ENCODE measurements around the gene OR51S1. TPM values are rescaled to one million over a fixed set of nuclear protein-coding genes. Genes with fewer than 3 reads are reported as not detected.

The OR51S1 gene
- total RNA-seq, 1 experiment from 2014 or later: not detected

- Histone ChIP-seq H3K4me1 (ENCODE audit: control insufficient read depth, insufficient read depth, low read length) (no peaks in the 10 kb centered on the region), H3K27me3 (ENCODE audit: control insufficient read depth, insufficient read depth, low read length) (no peaks in the 10 kb centered on the region), H3K9me3 (ENCODE audit: control insufficient read depth, insufficient read depth, low read depth, low read length) (no peaks in the 10 kb centered on the region), H3K27ac (ENCODE audit: low read length) (no peak overlapping the region), H3K4me3 (ENCODE audit: low read depth in 2 of 2, low read length in 2 of 2) (no peak overlapping the region), H3K36me3 (ENCODE audit: control insufficient read depth, insufficient read depth, low read length) (no peaks in the 10 kb centered on the region)
- CTCF ChIA-PET: no interaction called here
- TF ChIP-seq CTCF (IDR thresholded peaks at IDR 0.05): no peak
- DNase-seq (ENCODE audit: low read depth, low spot score): no peak
- in situ Hi-C loops (cut with HindIII; ENCODE audit: low pct_unique_long_range_greater_than_20kb, low sequenced_read_pairs) (no loop called here), intact Hi-C loops (cut with micrococcal nuclease; ENCODE audit: unreplicated experiment) (no loop called here)
- POLR2A ChIA-PET: no interaction called here
- no TSS peak for BruUV-seq (replicated peaks)
- no peak for ATAC-seq
Measured at GRCh38 chr11:4881188-4881587, 32.2 kb upstream of the OR51S1 start.

- no peak for DNase-seq (ENCODE audit: low read depth, low spot score)
- CTCF ChIA-PET: no interaction called here
- TF ChIP-seq SIN3A (IDR thresholded peaks at IDR 0.05; ENCODE audit: borderline replicate concordance, insufficient read depth, low read depth, low read length): no peak
- no peak for TF ChIP-seq CTCF (IDR thresholded peaks at IDR 0.05)
- TF ChIP-seq REST (IDR thresholded peaks at IDR 0.05; ENCODE audit: insufficient read depth in 1 of 2, low read depth in 2 of 2, low read length in 1 of 2): no peak
- no peak for TF ChIP-seq TCF7L2 (IDR thresholded peaks at IDR 0.05; ENCODE audit: low read depth, low read length)
- TF ChIP-seq POLR2AphosphoS5 (IDR thresholded peaks at IDR 0.05; ENCODE audit: low read depth, low read length): no peak
- in situ Hi-C loops (cut with HindIII; ENCODE audit: low pct_unique_long_range_greater_than_20kb, low sequenced_read_pairs) (no loop called here), intact Hi-C loops (cut with micrococcal nuclease; ENCODE audit: unreplicated experiment) (no loop called here)
- Histone ChIP-seq H3K36me3 (ENCODE audit: control insufficient read depth, insufficient read depth, low read length) (no peaks in the 10 kb centered on the region), H3K4me3 (ENCODE audit: low read depth in 2 of 2, low read length in 2 of 2) (no peak overlapping the region), H3K27me3 (ENCODE audit: control insufficient read depth, insufficient read depth, low read length) (no peaks in the 10 kb centered on the region), H3K4me1 (ENCODE audit: control insufficient read depth, insufficient read depth, low read length) (no peaks in the 10 kb centered on the region), H3K27ac (ENCODE audit: low read length) (no peak overlapping the region), H3K9me3 (ENCODE audit: control insufficient read depth, insufficient read depth, low read depth, low read length) (no peaks in the 10 kb centered on the region)
- no TSS peak for BruUV-seq (replicated peaks)
- POLR2A ChIA-PET: no interaction called here
- no peak for ATAC-seq
Measured at GRCh38 chr11:4865855-4866254, 16.8 kb upstream of the OR51S1 start.

GRCh38 chr11:4863876-4864275, 14.9 kb upstream of the OR51S1 start:
- in situ Hi-C loops (cut with HindIII; ENCODE audit: low pct_unique_long_range_greater_than_20kb, low sequenced_read_pairs) (no loop called here), intact Hi-C loops (cut with micrococcal nuclease; ENCODE audit: unreplicated experiment) (no loop called here)
- Histone ChIP-seq H3K36me3 (ENCODE audit: control insufficient read depth, insufficient read depth, low read length) (no peaks in the 10 kb centered on the region), H3K4me1 (ENCODE audit: control insufficient read depth, insufficient read depth, low read length) (no peaks in the 10 kb centered on the region), H3K27me3 (ENCODE audit: control insufficient read depth, insufficient read depth, low read length) (no peaks in the 10 kb centered on the region), H3K9me3 (ENCODE audit: control insufficient read depth, insufficient read depth, low read depth, low read length) (no peaks in the 10 kb centered on the region), H3K4me3 (ENCODE audit: low read depth in 2 of 2, low read length in 2 of 2) (no peak overlapping the region), H3K27ac (ENCODE audit: low read length) (no peak overlapping the region)
- CTCF ChIA-PET: no interaction called here
- DNase-seq (ENCODE audit: low read depth, low spot score) (no peak), ATAC-seq (no peak)
- BruUV-seq (replicated peaks): no TSS peak
- POLR2A ChIA-PET: no interaction called here
- TF ChIP-seq CTCF (IDR thresholded peaks at IDR 0.05): no peak
